Measurements from ENCODE around the gene RPTOR. TPM values are rescaled to one million over a fixed set of nuclear protein-coding genes. Genes with fewer than 3 reads are reported as not detected.
"Not testable (repeated sequence)": the region's sequence is repeated elsewhere in the genome, so short reads cannot be mapped to it uniquely, and the experiment has no call there.

Gene RPTOR, protein sequence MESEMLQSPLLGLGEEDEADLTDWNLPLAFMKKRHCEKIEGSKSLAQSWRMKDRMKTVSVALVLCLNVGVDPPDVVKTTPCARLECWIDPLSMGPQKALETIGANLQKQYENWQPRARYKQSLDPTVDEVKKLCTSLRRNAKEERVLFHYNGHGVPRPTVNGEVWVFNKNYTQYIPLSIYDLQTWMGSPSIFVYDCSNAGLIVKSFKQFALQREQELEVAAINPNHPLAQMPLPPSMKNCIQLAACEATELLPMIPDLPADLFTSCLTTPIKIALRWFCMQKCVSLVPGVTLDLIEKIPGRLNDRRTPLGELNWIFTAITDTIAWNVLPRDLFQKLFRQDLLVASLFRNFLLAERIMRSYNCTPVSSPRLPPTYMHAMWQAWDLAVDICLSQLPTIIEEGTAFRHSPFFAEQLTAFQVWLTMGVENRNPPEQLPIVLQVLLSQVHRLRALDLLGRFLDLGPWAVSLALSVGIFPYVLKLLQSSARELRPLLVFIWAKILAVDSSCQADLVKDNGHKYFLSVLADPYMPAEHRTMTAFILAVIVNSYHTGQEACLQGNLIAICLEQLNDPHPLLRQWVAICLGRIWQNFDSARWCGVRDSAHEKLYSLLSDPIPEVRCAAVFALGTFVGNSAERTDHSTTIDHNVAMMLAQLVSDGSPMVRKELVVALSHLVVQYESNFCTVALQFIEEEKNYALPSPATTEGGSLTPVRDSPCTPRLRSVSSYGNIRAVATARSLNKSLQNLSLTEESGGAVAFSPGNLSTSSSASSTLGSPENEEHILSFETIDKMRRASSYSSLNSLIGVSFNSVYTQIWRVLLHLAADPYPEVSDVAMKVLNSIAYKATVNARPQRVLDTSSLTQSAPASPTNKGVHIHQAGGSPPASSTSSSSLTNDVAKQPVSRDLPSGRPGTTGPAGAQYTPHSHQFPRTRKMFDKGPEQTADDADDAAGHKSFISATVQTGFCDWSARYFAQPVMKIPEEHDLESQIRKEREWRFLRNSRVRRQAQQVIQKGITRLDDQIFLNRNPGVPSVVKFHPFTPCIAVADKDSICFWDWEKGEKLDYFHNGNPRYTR (N-terminal part only)
- polyA plus RNA-seq = 9.9 TPM

DNA sequence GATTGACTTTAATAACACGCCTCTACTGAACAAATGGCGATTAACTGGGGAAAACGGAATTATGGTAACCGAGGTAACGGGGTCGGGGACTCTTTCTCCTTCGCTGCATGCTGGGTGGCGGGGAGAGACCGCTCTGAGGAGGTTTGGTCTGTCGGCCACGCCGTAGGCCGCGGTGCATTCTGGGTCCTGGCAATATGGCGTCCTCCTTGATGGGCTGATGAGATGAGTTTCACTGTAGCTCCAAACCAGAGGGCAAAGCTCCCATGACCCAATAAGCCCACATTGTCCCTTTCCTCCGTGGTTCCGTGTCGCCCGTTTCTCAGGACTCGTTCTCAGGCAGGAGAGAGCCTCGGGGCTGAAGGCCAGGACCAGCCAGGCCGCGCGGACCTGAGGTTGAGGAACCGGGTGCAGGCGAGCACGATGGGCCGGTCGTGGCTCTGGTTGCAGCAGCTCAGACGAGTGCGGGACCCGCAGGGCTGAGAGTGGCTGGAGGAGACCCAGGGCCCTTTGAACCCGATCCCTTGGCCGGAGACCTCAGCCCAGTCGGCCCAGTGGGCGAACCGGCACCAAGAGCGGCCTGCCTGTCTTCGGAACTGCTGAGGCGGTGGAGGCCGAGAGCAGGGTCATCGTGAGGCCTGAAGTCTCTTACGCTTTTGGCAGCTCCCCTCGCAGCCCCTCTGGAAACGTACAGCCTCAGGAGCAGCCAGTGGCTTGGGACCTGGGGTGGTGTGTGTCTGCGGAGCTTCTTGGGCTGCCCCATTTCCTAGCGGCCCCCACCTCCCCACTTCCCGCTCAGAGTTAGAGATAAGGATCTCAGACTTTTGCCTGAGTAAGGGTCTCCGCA lies at the start of gene RPTOR:
Gene RPTOR (plus strand): TSS at position 184 of the 844 bp plus-strand sequence. CDS start 792 bp downstream, outside the sequence.
- H3K4me1 Mint-ChIP-seq = peaks cover 10 to 17% (median 17%) of the 10 kb centered on the region in 3 donors
- H3K36me3 Mint-ChIP-seq = no peaks in the 10 kb centered on the region
- H3K9me3 Mint-ChIP-seq = no peaks in the 10 kb centered on the region
- H3K27ac Mint-ChIP-seq = peak within 1 kb of the TSS; percentile 56 to 95 (median 92)
- peak within 1 kb of the TSS; percentile 75 to 98 (median 96) for H3K4me3 Mint-ChIP-seq
- peaks cover 14% of the 10 kb centered on the region for H3K27me3 Mint-ChIP-seq

DNA sequence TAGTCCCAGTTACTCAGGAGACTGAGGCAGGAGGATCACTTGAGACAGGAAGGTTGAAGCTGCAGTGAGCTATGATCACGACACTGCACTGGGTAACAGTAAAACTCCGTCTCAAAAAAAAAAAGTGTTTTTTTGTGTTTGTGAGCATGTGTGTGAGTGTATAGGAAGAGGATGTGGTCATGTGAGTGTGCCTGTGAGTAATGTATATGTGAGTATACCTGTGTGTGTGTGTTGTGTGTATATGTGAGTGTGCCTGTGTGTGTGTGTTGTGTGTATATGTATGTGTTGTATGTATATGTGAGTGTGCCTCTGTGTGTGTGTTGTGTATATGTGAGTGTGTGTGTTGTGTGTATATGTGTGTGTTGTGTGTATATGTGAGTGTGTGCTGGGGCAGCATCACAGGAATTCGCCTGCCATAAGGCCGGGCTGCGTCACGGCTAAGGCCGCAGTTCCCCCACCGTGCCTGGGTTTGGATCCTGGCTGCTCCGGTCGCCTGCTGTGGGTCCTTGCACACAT lies 46.9 kb upstream of the RPTOR start:
- peaks cover 24% of the 10 kb centered on the region for H3K27me3 Mint-ChIP-seq
- H3K9me3 Mint-ChIP-seq = no peaks in the 10 kb centered on the region
- H3K36me3 Mint-ChIP-seq = no peaks in the 10 kb centered on the region
- H3K4me3 Mint-ChIP-seq = no peak overlapping the region
- H3K4me1 Mint-ChIP-seq = peaks cover 0 to 3% (median 2%) of the 10 kb centered on the region in 3 donors
- peak overlapping the region in 1 of 3 donors; percentile 0 for H3K27ac Mint-ChIP-seq

DNA sequence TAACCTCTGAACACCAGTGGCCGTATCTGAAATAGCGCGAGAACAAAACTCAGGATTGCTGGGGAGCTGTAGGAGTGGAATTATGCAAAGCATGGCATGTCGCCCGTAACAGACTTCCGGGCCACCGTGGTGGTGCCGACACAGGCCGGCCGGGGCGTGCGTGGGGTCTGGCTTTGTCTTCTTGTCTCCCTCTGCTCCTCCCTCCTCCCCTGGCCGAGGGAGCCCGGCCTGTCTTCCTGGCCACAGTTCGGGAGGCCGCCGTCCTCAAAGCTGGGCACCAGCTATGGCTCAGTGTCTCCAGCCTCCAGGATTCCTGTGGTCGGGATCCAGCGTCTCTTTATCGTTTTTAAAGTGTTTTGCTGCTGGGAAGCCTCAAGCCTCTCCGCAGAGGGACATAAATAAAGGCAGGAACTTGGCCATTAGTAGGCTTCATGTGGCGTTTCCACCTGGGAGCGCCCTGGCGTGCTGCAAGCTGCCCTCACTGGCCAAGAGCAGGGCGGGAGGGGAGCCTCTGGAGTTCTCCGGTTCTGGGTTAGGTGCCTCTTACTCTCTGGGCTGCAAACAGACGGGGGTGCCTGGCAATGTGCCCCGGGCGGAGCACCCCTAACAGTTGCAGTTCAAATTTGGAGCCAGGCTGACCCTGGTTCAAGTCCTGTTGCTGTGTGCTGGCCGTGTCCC lies 46.3 kb upstream of the RPTOR start:
- Mint-ChIP-seq H3K4me3 (no peak overlapping the region), H3K9me3 (no peaks in the 10 kb centered on the region), H3K36me3 (no peaks in the 10 kb centered on the region), H3K27ac (no peak overlapping the region), H3K4me1 (peaks cover 0 to 3% (median 2%) of the 10 kb centered on the region in 3 donors), H3K27me3 (peaks cover 24% of the 10 kb centered on the region)

DNA sequence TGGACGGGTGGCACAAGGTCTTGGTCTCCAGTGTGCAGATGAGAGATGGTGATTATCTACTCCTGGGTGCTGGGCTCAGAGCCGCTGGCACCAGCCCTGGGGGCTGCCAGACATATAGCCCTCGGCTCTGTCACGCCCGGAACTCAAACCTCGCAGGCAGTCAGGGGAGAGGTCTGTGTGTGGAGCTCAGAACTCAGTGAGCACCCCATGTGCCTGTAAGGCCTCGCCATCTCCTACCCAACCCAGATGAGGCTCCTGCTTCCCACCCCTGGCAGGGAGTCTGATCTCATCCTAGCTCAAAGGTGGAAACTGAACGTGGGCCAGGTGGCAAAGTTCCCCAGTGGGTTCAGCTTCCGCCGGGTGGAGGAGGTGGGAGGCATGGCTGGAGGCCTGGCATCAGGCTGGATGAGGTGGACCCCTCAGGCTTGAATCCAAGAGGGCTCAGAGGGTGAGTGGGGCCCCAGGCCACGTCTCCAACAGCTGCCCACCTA lies 45.7 kb upstream of the RPTOR start:
- H3K9me3 Mint-ChIP-seq = no peaks in the 10 kb centered on the region
- H3K4me1 Mint-ChIP-seq = peaks cover 0 to 3% (median 2%) of the 10 kb centered on the region in 3 donors
- no peak overlapping the region for H3K4me3 Mint-ChIP-seq
- peaks cover 24% of the 10 kb centered on the region for H3K27me3 Mint-ChIP-seq
- H3K27ac Mint-ChIP-seq = peak overlapping the region in 2 of 3 donors; percentile 5 to 31
- H3K36me3 Mint-ChIP-seq = no peaks in the 10 kb centered on the region

DNA sequence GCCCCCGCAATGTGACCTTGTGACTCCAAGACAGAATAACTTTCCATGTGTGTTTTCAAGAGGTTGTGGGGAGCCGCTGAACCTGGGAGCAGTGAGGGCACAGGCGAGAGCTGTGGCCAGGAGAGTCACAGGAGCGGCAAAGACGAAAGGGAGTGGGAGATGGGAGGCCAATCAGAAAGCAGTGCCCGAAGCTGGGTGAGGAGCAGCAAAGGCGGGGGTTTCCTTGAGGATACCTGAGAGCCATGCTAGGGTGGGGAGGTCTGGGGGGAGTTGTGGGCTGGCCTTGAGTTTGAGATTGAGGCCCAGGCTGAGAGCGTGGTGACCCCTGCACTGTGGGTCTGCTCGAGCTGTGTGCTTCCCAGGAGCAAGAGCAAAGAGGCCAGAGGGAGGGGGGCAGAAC lies 45.1 kb upstream of the RPTOR start:
- H3K4me3 Mint-ChIP-seq = no peak overlapping the region
- H3K36me3 Mint-ChIP-seq = no peaks in the 10 kb centered on the region
- H3K27me3 Mint-ChIP-seq = peaks cover 23% of the 10 kb centered on the region

DNA sequence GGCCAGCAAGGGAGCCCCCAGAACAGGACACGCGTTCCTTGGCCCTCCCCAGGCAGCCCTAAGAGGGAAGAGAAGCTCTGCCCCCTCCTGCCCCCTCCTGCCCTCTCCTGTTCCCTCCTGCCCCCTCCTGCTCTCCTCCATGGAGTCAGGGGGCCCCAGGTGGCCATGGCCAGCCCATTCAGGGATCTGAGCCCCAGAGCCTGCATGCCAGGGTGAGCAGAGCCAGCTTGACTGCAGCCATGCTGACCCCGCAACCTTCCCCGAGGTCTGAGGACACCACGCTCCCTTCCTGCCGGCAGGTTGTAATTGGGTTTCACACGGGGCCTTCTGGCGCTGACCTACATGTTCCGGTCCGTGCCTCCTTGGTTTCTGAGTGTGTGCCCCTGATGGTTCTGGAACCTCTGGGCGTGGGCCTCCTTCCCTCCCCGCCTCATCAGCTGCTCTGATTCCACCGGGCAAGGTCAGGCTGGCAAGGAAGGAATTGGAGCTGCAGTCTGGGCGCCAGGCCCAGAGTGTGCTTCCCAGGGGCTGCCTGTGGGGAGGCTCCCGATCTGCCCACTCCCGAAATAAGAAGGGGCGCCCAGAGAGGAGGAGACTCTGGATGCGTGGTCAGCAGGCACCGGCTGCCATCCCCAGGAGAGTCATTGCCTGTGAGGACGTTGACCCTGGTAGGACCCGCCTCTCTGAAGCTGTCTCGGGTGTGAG lies 44.5 kb upstream of the RPTOR start:
- peaks cover 0 to 3% (median 2%) of the 10 kb centered on the region in 3 donors for H3K4me1 Mint-ChIP-seq
- H3K4me3 Mint-ChIP-seq = no peak overlapping the region
- H3K36me3 Mint-ChIP-seq = no peaks in the 10 kb centered on the region
- H3K9me3 Mint-ChIP-seq = no peaks in the 10 kb centered on the region
- no peak overlapping the region for H3K27ac Mint-ChIP-seq
- peaks cover 21% of the 10 kb centered on the region for H3K27me3 Mint-ChIP-seq

More for the DNA sequence above, 45.1 kb upstream of the RPTOR start:
- Mint-ChIP-seq H3K4me1 (peaks cover 0 to 3% (median 2%) of the 10 kb centered on the region in 3 donors), H3K27ac (peak overlapping the region in 1 of 3 donors; percentile 31), H3K9me3 (no peaks in the 10 kb centered on the region)

DNA sequence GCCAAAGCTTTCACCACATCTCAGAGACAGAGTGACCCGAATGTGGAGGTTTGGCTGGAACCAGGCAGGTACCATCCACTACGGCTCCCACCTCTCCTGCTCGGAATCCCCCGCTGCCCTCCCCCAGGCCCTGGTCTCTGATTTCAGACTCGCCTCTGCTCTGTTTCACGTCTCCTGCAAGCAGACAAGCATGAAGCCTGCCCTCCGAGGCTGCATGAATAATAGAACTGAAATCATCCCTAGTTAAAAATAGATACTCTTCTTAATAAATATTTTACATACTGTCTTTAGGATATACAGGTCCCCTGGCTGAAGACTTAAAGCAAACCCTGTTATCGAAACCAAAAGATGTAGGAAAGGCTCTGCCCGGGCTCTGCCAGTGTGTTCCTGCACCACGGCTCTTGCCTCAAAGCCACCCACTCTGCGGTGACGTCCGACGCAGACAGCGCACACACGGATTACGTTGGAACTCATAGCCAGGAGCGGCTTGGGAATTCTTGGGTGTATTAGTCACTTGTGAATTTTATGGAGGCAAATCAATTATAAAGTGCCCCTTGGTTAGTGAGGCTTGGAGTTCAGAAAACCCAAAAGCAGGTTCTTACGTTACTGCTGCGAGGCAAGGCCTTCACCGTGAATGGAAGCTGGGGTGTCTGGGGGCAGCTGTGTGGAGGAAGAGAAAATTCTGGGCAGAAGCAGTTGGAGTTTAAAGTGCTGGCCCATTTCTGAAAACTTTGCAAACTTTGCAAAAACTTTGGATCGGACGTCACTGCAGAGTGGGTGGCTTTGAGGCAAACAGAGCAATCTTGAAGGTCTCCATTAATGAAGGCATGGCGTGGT lies 42.7 kb upstream of the RPTOR start:
- H3K27me3 Mint-ChIP-seq = peaks cover 20% of the 10 kb centered on the region

DNA sequence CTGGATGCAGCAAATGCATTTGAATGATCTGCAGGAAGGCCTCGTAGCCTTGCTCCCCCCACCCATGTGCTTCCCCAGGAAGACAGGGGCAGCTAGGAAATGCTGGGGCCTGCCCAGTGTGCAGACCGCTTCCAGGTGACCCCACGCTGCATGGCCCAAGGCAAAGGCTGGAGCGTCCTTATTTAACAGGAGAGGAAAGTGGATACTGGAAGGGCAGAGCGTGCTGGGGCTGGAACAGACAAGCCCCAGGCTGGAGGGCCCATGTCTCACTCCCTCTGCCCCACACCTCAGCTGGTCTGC lies 42.1 kb upstream of the RPTOR start:
- Mint-ChIP-seq H3K27me3 (peaks cover 18% of the 10 kb centered on the region), H3K9me3 (no peaks in the 10 kb centered on the region), H3K4me3 (no peak overlapping the region), H3K4me1 (peaks cover 0 to 3% (median 2%) of the 10 kb centered on the region in 3 donors), H3K36me3 (no peaks in the 10 kb centered on the region), H3K27ac (no peak overlapping the region)

More for the DNA sequence above, 42.7 kb upstream of the RPTOR start:
- Mint-ChIP-seq H3K36me3 (no peaks in the 10 kb centered on the region), H3K4me3 (no peak overlapping the region), H3K9me3 (no peaks in the 10 kb centered on the region), H3K4me1 (peaks cover 0 to 3% (median 2%) of the 10 kb centered on the region in 3 donors), H3K27ac (peak overlapping the region in 1 of 3 donors; percentile 46)

DNA sequence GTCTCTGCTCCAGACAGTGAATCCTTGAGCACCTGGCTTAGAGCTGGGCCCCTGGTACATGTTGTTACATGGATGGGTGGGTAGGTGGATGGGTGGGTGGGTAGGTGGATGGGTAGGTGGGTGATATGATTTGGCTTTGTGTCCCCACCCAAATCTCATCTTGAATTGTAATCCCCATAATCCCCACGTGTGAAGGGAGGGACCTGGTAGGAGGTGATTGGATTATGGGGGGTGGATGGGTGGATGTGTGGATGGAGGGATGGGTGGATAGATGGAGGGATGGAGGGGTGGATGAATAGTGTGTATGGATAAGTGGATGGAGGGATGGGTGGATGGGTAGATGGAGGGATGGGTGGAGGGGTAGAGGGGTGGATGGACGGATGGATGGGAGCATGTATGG lies 41.6 kb upstream of the RPTOR start:
- Mint-ChIP-seq H3K27ac (no peak overlapping the region), H3K36me3 (no peaks in the 10 kb centered on the region), H3K9me3 (no peaks in the 10 kb centered on the region), H3K4me1 (peaks cover 0 to 2% (median under 1%) of the 10 kb centered on the region in 3 donors), H3K4me3 (no peak overlapping the region), H3K27me3 (peaks cover 20% of the 10 kb centered on the region)

DNA sequence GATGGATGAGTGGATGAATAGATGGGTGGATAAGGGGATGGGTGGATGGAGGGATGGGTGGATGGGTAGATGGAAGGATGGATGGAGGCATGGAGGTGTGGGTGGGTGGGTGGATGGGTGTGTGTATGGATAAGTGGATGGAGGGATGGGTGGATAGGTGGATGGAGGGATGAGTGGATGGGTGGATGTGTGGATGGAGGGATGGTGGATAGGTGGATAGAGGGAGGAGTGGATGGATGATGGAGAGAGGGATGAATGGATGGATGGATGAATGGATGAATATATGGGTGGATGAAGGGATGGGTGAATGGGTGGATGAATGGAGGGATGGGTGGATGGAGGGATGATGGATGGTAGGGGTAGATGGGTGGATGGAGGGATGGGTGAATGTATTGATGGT lies 40.7 kb upstream of the RPTOR start:
- Mint-ChIP-seq H3K4me3 (no peak overlapping the region), H3K27ac (no peak overlapping the region), H3K27me3 (peaks cover 18% of the 10 kb centered on the region), H3K4me1 (peaks cover 0 to 2% (median 0%) of the 10 kb centered on the region in 3 donors), H3K9me3 (no peaks in the 10 kb centered on the region), H3K36me3 (no peaks in the 10 kb centered on the region)

DNA sequence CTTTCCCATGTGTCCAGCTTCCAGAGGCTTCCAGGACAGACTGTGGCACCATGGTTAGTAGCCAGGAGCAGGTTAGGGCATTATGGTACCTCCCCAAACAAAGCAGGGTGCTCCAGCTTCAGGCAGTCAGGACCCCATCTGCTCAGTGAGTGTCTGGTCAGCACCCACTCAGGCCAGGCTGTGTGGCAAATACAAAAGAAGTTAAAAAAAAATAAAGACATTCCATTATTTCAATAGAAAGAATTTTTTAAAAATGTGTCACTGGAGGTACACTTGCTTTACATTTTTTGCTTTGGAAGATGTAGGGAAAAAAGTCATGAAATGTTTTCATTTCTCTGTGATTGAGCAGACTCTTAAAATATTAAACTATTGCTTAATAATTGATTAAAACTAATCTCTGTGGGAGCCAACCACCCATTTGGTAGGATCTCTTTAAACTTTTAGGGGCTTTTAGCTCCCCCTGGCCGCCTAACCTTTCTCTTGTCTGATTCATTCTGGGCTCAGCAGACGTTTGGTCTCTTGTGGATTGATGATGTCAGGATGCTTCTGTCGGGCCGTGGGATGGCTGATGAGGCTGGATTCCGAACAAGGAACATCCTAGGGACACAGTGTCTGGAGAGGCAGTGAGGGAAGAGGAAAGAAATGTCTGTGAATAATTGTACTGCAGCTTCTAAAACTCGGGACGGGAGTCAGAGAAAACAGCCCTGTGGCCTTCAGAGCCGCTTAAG lies 39.8 kb upstream of the RPTOR start:
- H3K4me1 Mint-ChIP-seq = peaks cover 0 to 2% (median 0%) of the 10 kb centered on the region in 3 donors
- H3K9me3 Mint-ChIP-seq = no peaks in the 10 kb centered on the region
- no peaks in the 10 kb centered on the region for H3K36me3 Mint-ChIP-seq
- H3K27ac Mint-ChIP-seq = no peak overlapping the region
- H3K4me3 Mint-ChIP-seq = no peak overlapping the region
- peaks cover 13% of the 10 kb centered on the region for H3K27me3 Mint-ChIP-seq

DNA sequence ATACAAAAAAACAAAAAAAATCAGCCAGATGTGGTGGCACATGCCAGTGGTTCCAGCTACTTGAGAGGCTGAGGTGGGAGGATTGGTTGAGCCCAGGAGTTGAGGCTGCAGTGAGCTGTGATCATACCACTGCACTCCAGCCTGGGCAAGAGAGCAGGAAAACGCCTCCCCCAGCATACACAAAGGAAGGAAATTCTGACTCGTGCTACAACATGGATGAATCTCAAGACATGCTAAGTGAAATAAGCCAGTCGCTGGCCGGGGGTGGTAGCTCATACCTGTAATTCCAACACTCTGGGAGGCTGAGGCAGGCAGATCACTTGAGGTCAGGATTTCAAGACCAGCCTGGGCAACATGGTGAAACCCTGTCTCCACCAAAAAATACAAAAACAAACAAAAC lies 37.5 kb upstream of the RPTOR start:
- peaks cover 11% of the 10 kb centered on the region for H3K27me3 Mint-ChIP-seq
- not testable (repeated sequence) for H3K4me3 Mint-ChIP-seq, H3K4me1 Mint-ChIP-seq, H3K27ac Mint-ChIP-seq, H3K36me3 Mint-ChIP-seq, H3K9me3 Mint-ChIP-seq
